ENCODE measurements around the gene SLC7A8.

DNA sequence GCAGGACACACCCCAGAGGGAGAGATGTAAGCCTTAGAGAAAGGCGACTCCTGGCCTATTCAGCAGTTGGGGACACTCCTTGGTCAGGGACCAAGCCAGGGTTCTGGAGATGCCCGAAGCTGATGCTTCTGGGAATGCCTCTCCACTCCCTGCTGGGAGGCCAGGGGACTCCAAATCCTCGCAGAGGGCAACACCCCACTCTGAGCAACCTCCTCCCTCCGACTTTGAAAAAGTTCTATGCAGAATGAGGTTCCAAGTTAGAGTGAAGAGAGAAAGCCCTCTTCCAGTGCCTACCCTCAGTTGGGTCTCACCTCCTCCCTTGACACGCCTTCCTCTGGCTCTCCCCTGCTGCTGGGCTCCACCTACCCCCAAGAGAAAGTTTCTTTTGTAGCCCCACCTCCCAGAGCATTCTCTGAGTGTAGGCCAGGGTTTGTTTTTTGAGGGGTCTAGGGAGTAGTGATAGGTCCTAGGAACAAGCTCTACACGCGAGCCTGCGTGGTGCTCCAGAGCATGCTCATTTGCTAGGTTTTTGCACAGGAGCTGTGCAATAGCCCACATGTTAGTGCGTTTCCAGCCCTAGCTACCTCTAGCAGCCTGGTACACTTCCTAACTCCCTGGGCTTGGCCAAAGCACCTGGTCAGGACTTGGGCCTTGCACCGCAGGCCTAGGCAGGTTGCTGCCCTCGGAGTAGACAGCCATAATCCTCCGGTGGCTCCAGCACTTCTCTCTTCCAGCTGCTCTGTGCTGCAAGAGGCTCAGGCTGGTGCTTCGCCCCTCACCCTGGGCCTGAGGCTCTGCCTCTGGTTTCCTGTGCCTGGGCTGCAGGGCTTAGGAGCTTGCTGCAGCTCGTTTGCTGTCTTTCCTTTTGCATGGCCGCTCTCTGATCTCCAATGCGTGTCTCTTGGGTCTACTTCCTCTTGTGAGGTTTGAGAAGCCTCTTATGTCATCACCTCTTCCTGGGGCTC is 63.8 kb downstream of the SLC7A8 start:
- TF ChIP-seq CTCF (IDR thresholded peaks at IDR 0.05) (no peak), POLR2A (IDR thresholded peaks at IDR 0.05) (no peak)
